ENCODE measurements around the gene TRPM2. TPM values are rescaled to one million over a fixed set of nuclear protein-coding genes. Genes with fewer than 3 reads are reported as not detected.
A peak's percentile ranks its signal among the peaks of the same experiment; 100 is the strongest.
"Not testable (repeated sequence)": the region's sequence is repeated elsewhere in the genome, so short reads cannot be mapped to it uniquely, and the experiment has no call there.

TRPM2 gene
- total RNA-seq, 2 donors from 2014 or later = 10.7 to 25.6 TPM

DNA sequence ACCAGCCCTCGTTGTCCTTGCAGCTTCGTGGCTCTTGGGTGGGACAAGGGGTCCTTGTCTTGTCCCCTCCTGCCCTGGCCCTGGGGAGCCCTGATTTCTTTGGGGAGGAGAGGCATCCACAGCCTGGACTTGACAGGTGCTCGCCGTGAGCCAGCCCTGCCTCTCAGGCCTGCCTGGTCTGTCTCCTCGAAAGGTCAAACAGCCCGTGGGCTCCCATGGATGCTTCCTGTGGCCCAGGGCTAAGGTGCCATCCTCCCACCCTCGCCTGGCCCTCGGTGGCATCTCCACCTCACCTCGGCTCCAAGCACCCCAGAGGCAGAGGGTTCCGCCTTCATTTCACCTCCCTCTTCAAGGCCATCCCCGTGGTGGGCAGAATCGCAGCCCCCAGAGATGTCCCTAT lies 110.9 kb downstream of the TRPM2 start:
- Mint-ChIP-seq H3K4me1 (no peaks in the 10 kb centered on the region), H3K9me3 (no peaks in the 10 kb centered on the region), H3K36me3 (ENCODE audit: low read depth) (no peaks in the 10 kb centered on the region), H3K27ac (no peak overlapping the region), H3K4me3 (no peak overlapping the region), H3K27me3 (no peaks in the 10 kb centered on the region)
- no peak for ATAC-seq (replicated peaks)

- Mint-ChIP-seq H3K36me3 (ENCODE audit: low read depth) (no peaks in the 10 kb centered on the region), H3K27ac (no peak overlapping the region), H3K4me3 (no peak overlapping the region), H3K27me3 (no peaks in the 10 kb centered on the region), H3K9me3 (no peaks in the 10 kb centered on the region), H3K4me1 (no peaks in the 10 kb centered on the region)
- ATAC-seq (replicated peaks) = no peak
Measured at GRCh38 chr21:44466351-44466954, 113.0 kb downstream of the TRPM2 start.

DNA sequence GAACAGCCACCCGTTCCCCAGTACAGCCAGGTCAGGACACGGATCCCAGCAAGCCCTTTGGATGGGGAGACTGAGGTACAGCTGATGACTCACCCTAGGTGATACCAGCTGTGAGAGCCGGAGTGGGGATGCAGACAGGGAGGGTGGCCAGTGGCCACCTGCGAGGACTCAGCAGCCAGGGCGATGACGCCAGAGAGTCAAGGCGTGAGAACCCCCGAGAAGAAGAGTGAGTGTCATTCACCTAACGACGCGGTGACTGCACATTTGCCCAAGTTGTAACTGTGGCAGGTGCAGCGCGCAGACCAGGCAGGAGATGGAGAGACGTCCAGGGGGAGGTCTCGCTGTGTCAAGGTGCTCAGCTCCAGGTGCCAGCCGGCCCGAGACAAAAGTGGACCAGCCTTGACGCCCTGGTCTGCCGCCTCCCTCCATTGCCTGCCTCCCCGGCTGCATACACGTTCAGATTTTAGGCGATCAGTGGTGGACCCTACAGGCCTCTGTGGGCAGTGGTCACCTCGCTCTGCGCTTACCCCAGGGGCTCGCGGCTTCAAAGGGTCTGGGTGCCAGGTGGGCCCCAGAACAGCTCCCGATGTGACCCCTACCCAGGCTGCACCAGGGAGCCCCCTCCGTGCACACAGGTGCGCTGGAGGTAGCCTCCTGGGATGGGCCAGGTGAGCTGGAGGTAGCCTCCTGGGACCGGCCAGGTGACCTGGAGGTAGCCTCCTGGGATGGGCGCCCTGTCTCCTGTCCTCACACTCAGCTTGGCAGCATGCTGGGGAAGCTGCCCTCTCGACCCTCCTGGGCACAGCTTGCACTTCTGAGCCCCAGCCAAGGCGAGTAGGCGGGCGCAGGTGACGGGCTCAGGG lies 113.8 kb downstream of the TRPM2 start:
- Mint-ChIP-seq H3K4me1 (no peaks in the 10 kb centered on the region), H3K27ac (no peak overlapping the region), H3K36me3 (ENCODE audit: low read depth) (no peaks in the 10 kb centered on the region), H3K9me3 (no peaks in the 10 kb centered on the region), H3K27me3 (no peaks in the 10 kb centered on the region), H3K4me3 (no peak overlapping the region)
- no peak for ATAC-seq (replicated peaks)

DNA sequence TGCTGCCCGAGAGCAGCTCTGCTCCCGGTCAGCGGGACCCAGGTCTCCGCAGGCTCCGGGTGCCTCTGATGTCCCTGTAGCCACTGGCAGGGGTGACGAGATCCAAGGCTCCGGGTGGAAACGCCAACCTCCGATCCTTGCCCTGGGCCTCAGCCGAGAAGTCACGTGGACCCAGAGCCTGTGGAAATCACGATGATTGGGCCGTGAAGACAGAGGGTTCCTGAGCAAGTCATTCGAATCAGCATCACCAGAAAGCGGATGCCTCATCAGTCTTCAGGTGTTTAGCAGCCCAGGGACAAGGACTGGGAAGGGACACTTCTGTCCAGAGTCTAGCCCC lies 114.4 kb downstream of the TRPM2 start:
- no peak for ATAC-seq (replicated peaks)
- Mint-ChIP-seq H3K4me1 (no peaks in the 10 kb centered on the region), H3K4me3 (no peak overlapping the region), H3K9me3 (no peaks in the 10 kb centered on the region), H3K36me3 (ENCODE audit: low read depth) (no peaks in the 10 kb centered on the region), H3K27ac (no peak overlapping the region), H3K27me3 (no peaks in the 10 kb centered on the region)

DNA sequence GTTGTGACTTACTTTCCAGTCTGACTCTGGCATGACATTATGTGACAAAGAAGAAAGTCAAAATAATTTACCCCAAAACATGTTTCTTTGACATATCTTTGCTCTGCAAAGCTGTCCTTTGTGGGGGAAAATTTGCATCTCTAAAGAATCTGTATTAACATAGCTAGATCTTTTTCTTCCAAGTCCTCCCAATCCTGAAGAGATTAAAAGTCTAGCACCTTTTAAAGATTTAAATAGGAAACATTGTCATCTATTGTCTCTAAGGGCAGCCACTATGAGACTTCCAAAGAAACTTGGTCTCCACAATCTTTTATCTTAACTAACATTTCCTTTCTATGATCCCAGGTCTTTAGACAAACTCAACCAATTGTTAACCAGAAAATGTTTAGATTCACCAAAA lies 117.9 kb downstream of the TRPM2 start:
- Mint-ChIP-seq H3K9me3 (no peaks in the 10 kb centered on the region), H3K4me3 (no peak overlapping the region), H3K27me3 (no peaks in the 10 kb centered on the region), H3K4me1 (no peaks in the 10 kb centered on the region), H3K36me3 (ENCODE audit: low read depth) (no peaks in the 10 kb centered on the region), H3K27ac (no peak overlapping the region)
- ATAC-seq (replicated peaks) = no peak

- Mint-ChIP-seq H3K27me3 (no peaks in the 10 kb centered on the region), H3K4me1 (no peaks in the 10 kb centered on the region), H3K9me3 (no peaks in the 10 kb centered on the region), H3K27ac (no peak overlapping the region), H3K36me3 (ENCODE audit: low read depth) (no peaks in the 10 kb centered on the region), H3K4me3 (no peak overlapping the region)
- no peak for ATAC-seq (replicated peaks)
Measured at GRCh38 chr21:44471996-44472395, 118.6 kb downstream of the TRPM2 start.

DNA sequence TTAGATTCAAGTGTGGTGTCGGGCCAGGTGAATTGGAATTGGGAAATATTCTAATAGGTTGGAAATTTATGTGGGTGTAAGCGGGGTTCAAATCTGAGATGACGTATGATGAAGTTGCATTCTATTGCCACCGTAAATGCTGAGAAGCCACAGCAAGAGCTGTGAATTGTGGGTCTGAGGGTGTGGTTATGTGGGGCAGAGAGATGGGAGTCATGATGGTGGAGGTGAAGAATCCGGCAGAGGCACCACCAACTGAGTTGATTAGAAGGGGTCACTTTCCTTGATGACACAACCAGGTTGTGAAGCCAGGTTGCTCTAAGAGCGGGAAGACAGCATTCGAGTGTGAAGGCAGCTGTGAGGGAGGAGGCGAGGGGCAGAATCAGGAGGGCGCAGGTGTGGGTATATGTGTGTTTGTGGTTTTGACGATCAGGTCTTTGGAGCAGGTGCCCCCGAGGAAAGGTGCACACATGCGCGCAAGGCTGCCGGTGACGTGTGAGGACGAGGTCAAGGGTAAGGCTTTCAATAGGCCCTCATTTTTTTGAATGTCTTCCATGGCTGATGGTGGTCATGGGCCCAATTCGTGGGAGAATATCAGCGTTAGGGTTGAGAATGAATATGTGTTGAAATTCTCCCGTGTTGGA lies 120.6 kb downstream of the TRPM2 start:
- no peaks in the 10 kb centered on the region for H3K9me3 Mint-ChIP-seq
- no peaks in the 10 kb centered on the region for H3K27me3 Mint-ChIP-seq
- no peaks in the 10 kb centered on the region for H3K36me3 Mint-ChIP-seq (ENCODE audit: low read depth)
- H3K27ac Mint-ChIP-seq = no peak overlapping the region
- H3K4me1 Mint-ChIP-seq = peaks cover 2% of the 10 kb centered on the region
- H3K4me3 Mint-ChIP-seq = no peak overlapping the region
- no peak for ATAC-seq (replicated peaks)

GRCh38 chr21:44475266-44475845 lies 121.9 kb downstream of the TRPM2 start:
- Mint-ChIP-seq H3K4me1 (peaks cover 6% of the 10 kb centered on the region), H3K27ac (no peak overlapping the region), H3K4me3 (no peak overlapping the region), H3K36me3 (ENCODE audit: low read depth) (no peaks in the 10 kb centered on the region), H3K9me3 (no peaks in the 10 kb centered on the region), H3K27me3 (no peaks in the 10 kb centered on the region)
- no peak for ATAC-seq (replicated peaks)

DNA sequence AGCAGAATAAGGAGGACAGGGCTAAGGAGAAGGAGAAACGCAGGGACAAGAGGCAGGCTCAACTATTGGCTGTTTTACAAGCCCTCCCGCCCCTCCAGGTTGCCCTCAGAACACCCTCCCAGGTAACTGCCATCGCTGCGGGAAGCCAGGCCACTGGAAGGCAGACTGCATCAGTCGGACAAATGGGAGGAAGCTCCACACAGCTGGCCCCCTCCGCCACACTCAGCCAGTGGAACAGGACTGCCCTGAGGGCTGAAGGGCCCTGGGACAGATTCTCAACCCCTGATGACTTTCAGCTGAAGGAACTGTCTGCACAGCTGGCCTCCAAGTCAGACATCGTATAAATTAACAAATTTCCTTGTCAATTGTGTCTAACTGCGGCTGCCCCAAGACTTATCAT lies 123.7 kb downstream of the TRPM2 start:
- ATAC-seq (replicated peaks) = no peak
- no peak overlapping the region for H3K4me3 Mint-ChIP-seq
- no peaks in the 10 kb centered on the region for H3K36me3 Mint-ChIP-seq (ENCODE audit: low read depth)
- H3K27me3 Mint-ChIP-seq = no peaks in the 10 kb centered on the region
- no peaks in the 10 kb centered on the region for H3K9me3 Mint-ChIP-seq
- no peak overlapping the region for H3K27ac Mint-ChIP-seq
- peaks cover 6% of the 10 kb centered on the region for H3K4me1 Mint-ChIP-seq

- peaks cover 6% of the 10 kb centered on the region for H3K4me1 Mint-ChIP-seq
- no peak overlapping the region for H3K4me3 Mint-ChIP-seq
- no peaks in the 10 kb centered on the region for H3K36me3 Mint-ChIP-seq (ENCODE audit: low read depth)
- H3K27ac Mint-ChIP-seq = peak overlapping the region; percentile 37
- no peak for ATAC-seq (replicated peaks)
- H3K27me3 Mint-ChIP-seq = no peaks in the 10 kb centered on the region
- no peaks in the 10 kb centered on the region for H3K9me3 Mint-ChIP-seq
Measured at GRCh38 chr21:44477712-44478111, 124.3 kb downstream of the TRPM2 start.

GRCh38 chr21:44478124-44478800 lies 124.8 kb downstream of the TRPM2 start:
- no peaks in the 10 kb centered on the region for H3K36me3 Mint-ChIP-seq (ENCODE audit: low read depth)
- H3K4me3 Mint-ChIP-seq = no peak overlapping the region
- no peak for ATAC-seq (replicated peaks)
- peaks cover 6% of the 10 kb centered on the region for H3K4me1 Mint-ChIP-seq
- H3K9me3 Mint-ChIP-seq = no peaks in the 10 kb centered on the region
- no peak overlapping the region for H3K27ac Mint-ChIP-seq
- H3K27me3 Mint-ChIP-seq = no peaks in the 10 kb centered on the region

DNA sequence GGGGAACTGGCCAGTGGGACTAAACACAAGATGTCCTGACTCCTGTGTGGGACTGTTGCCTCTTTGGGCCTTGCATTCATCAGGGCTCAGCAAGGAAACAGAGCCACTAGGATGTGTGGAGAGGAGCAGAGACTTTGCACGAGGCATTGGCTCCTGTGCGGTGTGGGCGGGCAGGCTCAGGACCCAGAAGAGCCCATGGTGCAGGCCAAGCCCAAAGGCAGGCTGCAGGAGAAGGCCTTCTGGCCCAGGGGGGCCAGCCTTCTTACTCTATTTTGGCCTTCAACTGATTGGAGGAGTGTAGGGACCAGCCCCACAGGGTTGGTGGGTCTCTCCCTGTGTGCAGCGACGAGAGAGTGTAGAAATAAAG lies 125.4 kb downstream of the TRPM2 start:
- H3K9me3 Mint-ChIP-seq = no peaks in the 10 kb centered on the region
- no peaks in the 10 kb centered on the region for H3K36me3 Mint-ChIP-seq (ENCODE audit: low read depth)

DNA sequence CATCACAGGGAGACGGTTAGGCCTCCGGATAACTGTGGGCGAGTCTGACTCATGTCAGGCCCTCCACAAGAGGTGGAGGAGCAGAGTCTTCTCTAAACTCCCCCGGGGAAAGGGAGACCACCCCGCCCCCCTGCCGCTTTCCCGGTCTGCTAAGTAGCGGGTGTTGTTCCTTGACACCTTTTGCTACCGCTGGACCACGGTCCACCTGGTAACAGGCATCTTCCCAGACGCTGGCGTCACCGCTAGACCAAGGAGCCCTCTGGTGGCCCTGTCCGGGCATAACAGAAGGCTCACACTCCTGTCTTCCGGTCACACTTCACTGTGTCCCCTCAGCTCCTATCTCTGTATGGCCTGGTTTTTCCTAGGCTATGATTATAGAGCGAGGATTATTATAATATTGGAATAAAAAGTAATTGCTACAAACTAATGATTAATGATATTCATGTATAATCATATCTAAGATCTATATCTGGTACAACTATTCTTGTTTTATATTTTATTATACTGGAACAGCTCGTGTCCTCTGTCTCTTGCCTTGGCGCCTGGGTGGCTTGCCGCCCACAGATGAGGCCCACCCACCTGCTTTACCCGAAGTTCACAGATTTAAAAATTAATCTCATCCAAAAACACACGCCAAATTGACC lies 126.3 kb downstream of the TRPM2 start:
- not testable (repeated sequence) for H3K4me1 Mint-ChIP-seq; H3K36me3 Mint-ChIP-seq (ENCODE audit: low read depth); H3K9me3 Mint-ChIP-seq; H3K27me3 Mint-ChIP-seq; ATAC-seq (replicated peaks)
- peak overlapping the region; percentile 63 for H3K4me3 Mint-ChIP-seq
- H3K27ac Mint-ChIP-seq = peak overlapping the region; percentile 85

More for the DNA sequence above, 125.4 kb downstream of the TRPM2 start:
- Mint-ChIP-seq H3K4me1 (peaks cover 6% of the 10 kb centered on the region), H3K27ac (peak overlapping the region; percentile 85), H3K27me3 (no peaks in the 10 kb centered on the region), H3K4me3 (peak overlapping the region; percentile 63)
- ATAC-seq (replicated peaks) = no peak

Measured in activated T-helper 17 cell treated with anti-CD3 and anti-CD28 coated beads, Interleukin-2, amount 50 U/mL, for 72 hours (primary cell).